Uterus (tissue), 4 donors: ENCODE measurements around the gene CARS1. TPM values are rescaled to one million over a fixed set of nuclear protein-coding genes. Genes with fewer than 3 reads are reported as not detected.

Experiments
- DNase-seq, 2 donors: peaks; one replicate each; pipeline ENCODE4 v3.0.0-alpha.2; 2019 to 2020
- H3K27ac ChIP-seq, 2 donors: fragments of 200-600 bp; sonication (generic); 1 replicate in 1 of 2; 2 replicates in 1 of 2; pipeline ENCODE4 v1.5.1; 2016 to 2018
- H3K27me3 ChIP-seq, 2 donors: fragments of 200-600 bp; sonication (generic); one replicate each; pipeline ENCODE4 v1.5.1; 2018 to 2019; ENCODE audit warnings: control low read depth in 1 of 2
- H3K36me3 ChIP-seq, 2 donors: fragments of 200-600 bp; sonication (generic); one replicate each; pipeline ENCODE4 v1.5.1; 2019; ENCODE audit warnings: control low read depth in 1 of 2
- H3K4me1 ChIP-seq, 2 donors: fragments of 200-600 bp; sonication (generic); one replicate each; pipeline ENCODE4 v1.5.1; 2018 to 2019; ENCODE audit warnings: control low read depth in 1 of 2
- H3K4me3 ChIP-seq, 2 donors: fragments of 200-600 bp; sonication (generic); 1 replicate in 1 of 2; 2 replicates in 1 of 2; pipeline ENCODE4 v1.5.1; 2018 to 2019; ENCODE audit warnings: mild to moderate bottlenecking in 1 of 2
- H3K9me3 ChIP-seq, 2 donors: fragments of 200-600 bp; sonication (generic); one replicate each; pipeline ENCODE4 v1.5.1; 2019; ENCODE audit warnings: control low read depth in 1 of 2
- POLR2A ChIP-seq, 2 donors: fragments of 450-650 bp; IDR thresholded peaks; one replicate each; pipeline ENCODE4 v1.6.1; 2016; ENCODE audit warnings: antibody characterized with exemption in 2 of 2, mild to moderate bottlenecking in 1 of 2, moderate library complexity in 1 of 2
- intact Hi-C: fragments of 100-400 bp; cut with DNase I; formaldehyde crosslinking; loops from one replicate; pipeline ENCODE4 v1.15.1; 2023; ENCODE audit warnings: low total_unique reads
- total RNA-seq, 4 donors: library from RNA; depleted of rRNA in 3 of 4; stranded (reverse); fragments of >200 nt in 3 of 4; gene quantifications; one replicate each; pipeline versions ENCODE4 v1.1.0 to v1.2.4, GENCODE V29; 2014 to 2023
- TF ChIP-seq, protein P1 (sequence below), 4 experiments: fragments of 200-600 bp in 2 of 4; fragments of 450-650 bp in 2 of 4; sonication (generic) in 2 of 4; IDR thresholded peaks; one replicate each; pipeline ENCODE4 v1.5.1; 2016 to 2019; ENCODE audit warnings: antibody characterized with exemption in 4 of 4, mild to moderate bottlenecking in 2 of 4, moderate library complexity in 1 of 4
- donor health status: DM: yes; HTN: yes; CAD: no.

Gene CARS1
- total RNA-seq, 4 donors from 2014 or later = 13.2 to 39.5 (median 27.4) TPM

DNA sequence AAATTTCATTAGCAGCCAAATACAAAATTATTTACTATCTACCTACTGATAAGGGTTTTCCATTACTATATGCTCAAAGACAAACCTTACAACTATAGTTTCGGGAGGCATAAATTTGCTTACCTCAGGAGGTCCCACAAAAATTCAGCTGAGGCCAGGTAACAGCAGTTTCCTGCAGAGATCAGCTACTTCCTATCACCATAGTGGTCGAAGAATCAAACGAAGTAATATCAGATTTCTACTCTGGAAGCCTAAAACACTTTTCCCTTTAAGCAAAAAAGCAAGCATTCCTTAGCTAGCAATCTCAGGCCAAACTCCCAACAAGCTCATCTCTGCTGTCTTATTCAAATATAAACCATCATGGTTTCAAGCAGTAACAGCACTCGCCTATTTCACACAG lies 68.2 kb downstream of the CARS1 start:
- Histone ChIP-seq H3K27me3 (no peaks in the 10 kb centered on the region), H3K4me3 (no peak overlapping the region), H3K36me3 (no peaks in the 10 kb centered on the region), H3K9me3 (no peaks in the 10 kb centered on the region), H3K27ac (no peak overlapping the region), H3K4me1 (peaks cover 4 to 19% of the 10 kb centered on the region in 2 donors)
- DNase-seq = no peak
- intact Hi-C loops = no loop called here
- no peak for TF ChIP-seq POLR2A (IDR thresholded peaks at IDR 0.05)
- TF ChIP-seq, protein P1, sequence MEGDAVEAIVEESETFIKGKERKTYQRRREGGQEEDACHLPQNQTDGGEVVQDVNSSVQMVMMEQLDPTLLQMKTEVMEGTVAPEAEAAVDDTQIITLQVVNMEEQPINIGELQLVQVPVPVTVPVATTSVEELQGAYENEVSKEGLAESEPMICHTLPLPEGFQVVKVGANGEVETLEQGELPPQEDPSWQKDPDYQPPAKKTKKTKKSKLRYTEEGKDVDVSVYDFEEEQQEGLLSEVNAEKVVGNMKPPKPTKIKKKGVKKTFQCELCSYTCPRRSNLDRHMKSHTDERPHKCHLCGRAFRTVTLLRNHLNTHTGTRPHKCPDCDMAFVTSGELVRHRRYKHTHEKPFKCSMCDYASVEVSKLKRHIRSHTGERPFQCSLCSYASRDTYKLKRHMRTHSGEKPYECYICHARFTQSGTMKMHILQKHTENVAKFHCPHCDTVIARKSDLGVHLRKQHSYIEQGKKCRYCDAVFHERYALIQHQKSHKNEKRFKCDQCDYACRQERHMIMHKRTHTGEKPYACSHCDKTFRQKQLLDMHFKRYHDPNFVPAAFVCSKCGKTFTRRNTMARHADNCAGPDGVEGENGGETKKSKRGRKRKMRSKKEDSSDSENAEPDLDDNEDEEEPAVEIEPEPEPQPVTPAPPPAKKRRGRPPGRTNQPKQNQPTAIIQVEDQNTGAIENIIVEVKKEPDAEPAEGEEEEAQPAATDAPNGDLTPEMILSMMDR (IDR thresholded peaks at IDR 0.05) = no peak

DNA sequence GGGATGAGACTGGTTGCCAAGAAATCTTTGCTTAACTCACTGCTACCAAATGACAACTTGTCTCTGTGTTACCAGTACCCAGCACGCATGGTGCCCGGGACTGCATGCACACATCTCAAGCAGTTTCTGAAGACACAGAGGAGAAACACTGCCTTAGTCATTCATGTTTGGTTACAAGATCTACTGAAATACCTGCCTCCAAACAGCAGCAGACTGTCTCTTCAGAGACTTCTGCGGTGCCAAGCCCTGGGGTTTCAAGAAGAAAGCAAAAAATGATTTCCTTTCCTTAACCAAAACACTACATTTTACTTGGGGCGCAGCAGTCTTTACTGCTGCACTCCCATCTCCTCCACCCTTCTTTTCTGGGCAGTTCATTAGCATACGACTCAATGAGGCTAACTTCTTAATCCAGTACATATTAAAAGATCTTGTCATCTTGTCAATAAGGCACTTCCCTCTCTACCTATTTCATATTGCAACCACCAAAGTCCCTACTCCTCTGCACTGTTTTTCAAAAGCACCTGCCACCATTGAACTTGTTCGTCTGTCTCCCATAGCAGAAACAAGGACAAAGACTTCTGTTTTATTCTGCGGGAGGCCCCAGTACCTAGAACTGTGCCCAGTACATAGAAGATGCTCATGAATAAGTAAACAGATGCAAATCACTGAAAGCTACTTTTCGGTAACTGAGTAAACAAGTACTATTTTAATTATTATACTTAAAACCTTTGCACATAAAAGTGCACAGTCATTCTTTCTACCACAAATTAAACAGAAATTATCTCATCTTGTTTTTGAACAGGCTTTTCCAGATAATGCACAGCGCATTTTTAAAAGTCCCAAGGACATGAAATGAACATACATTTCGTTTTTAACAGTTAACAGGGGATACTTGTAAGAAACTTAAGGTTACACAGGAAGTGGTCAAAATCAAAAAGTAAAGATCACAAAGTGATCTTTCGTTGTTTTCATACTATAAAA lies 69.1 kb downstream of the CARS1 start:
- TF ChIP-seq, protein P1 (IDR thresholded peaks at IDR 0.05) = no peak
- TF ChIP-seq POLR2A (IDR thresholded peaks at IDR 0.05) = no peak
- DNase-seq = no peak
- H3K27me3 ChIP-seq = no peaks in the 10 kb centered on the region
- H3K27ac ChIP-seq = no peak overlapping the region
- H3K9me3 ChIP-seq = no peaks in the 10 kb centered on the region
- peaks cover 4 to 19% of the 10 kb centered on the region in 2 donors for H3K4me1 ChIP-seq
- no peak overlapping the region for H3K4me3 ChIP-seq
- H3K36me3 ChIP-seq = no peaks in the 10 kb centered on the region
- intact Hi-C loops = no loop called here

DNA sequence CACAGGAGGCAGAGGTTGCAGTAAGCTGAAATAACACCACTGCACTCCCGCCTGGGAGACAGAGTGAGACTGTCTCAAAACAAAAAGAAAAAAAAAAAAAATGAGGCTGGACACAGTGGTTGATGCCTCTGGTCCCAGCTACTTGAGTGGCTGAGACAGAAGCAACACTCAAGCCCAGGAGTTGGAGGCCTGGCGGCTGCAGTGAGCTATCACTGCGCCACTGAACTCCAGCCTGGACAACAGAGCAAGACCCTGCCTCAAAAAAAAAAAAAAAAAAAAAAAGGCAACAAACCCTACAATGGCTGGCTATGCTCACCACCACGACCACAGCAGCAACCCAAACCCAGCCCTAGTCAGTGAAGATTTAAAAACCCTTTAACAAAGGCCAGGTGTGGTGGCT lies 73.3 kb downstream of the CARS1 start:
- Histone ChIP-seq H3K27ac (no peak overlapping the region), H3K36me3 (no peaks in the 10 kb centered on the region), H3K9me3 (no peaks in the 10 kb centered on the region), H3K27me3 (no peaks in the 10 kb centered on the region), H3K4me3 (no peak overlapping the region), H3K4me1 (peaks cover 2 to 5% of the 10 kb centered on the region in 2 donors)
- intact Hi-C loops = no loop called here
- no peak for DNase-seq
- no peak for TF ChIP-seq POLR2A (IDR thresholded peaks at IDR 0.05)
- TF ChIP-seq, protein P1 (IDR thresholded peaks at IDR 0.05) = no peak

DNA sequence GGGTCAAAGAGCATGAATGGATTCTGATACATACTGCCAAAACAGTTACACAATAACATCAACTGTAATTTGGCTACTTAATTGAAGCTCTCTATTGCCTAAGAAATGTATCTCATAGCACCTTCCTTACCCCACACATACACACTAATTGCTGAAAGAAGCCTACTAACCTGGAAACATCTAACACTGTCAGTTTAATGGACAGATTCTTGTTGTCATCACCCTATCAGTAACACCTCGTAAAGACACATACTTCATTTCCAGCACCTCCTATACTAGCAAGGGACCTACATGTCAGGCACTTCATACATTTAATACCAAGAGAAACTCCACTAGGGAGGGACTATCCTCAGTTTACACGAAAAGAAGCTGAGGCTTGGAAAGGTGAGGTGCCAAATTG lies 75.0 kb downstream of the CARS1 start:
- Histone ChIP-seq H3K9me3 (no peaks in the 10 kb centered on the region), H3K4me1 (peaks cover 0 to 4% of the 10 kb centered on the region in 2 donors), H3K36me3 (no peaks in the 10 kb centered on the region), H3K27ac (no peak overlapping the region), H3K27me3 (no peaks in the 10 kb centered on the region), H3K4me3 (no peak overlapping the region)
- intact Hi-C loops = no loop called here
- no peak for DNase-seq
- no peak for TF ChIP-seq POLR2A (IDR thresholded peaks at IDR 0.05)
- TF ChIP-seq, protein P1 (IDR thresholded peaks at IDR 0.05) = no peak

DNA sequence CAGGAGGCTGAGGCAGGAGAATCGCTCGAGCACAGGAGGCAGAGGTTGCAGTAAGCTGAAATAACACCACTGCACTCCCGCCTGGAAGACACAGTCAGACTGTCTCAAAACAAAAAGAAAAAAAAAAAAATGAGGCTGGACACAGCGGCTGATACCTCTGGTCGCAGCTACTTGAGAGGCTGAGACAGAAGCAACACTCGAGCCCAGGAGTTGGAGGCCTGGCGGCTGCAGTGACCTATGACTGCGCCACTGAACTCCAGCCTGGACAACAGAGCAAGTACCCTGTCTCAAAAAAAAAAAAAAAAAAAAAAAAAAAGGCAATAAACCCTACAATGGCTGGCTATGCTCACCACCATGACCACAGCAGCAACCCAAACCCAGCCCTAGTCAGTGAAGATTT lies 76.1 kb downstream of the CARS1 start:
- TF ChIP-seq POLR2A (IDR thresholded peaks at IDR 0.05) = no peak
- TF ChIP-seq, protein P1 (IDR thresholded peaks at IDR 0.05) = no peak
- H3K9me3 ChIP-seq = no peaks in the 10 kb centered on the region
- DNase-seq = no peak
- H3K4me1 ChIP-seq = peaks cover 0 to 4% of the 10 kb centered on the region in 2 donors
- no peak overlapping the region for H3K4me3 ChIP-seq
- no peak overlapping the region for H3K27ac ChIP-seq
- no peaks in the 10 kb centered on the region for H3K27me3 ChIP-seq
- H3K36me3 ChIP-seq = no peaks in the 10 kb centered on the region
- intact Hi-C loops = no loop called here
